SK-N-SH (cell line): ENCODE measurements around the gene NRG3. TPM values are rescaled to one million over a fixed set of nuclear protein-coding genes. Genes with fewer than 3 reads are reported as not detected.

ENCODE experiments used
- CTCF ChIA-PET: fragments of 300-600, 350-600 bp; formaldehyde crosslinking; extraction: SDS; loops from one replicate; lab custom pipeline; 2021; lab: Yijun Ruan, JAX
- POLR2A ChIA-PET: fragments of 350-600 bp; sonication (Branson Sonifier 250); formaldehyde crosslinking; extraction: SDS; loops from one replicate; lab custom pipeline; 2020; ENCODE audit warnings: antibody characterized with exemption, inconsistent platforms; lab: Yijun Ruan, JAX
- DNase-seq: peaks from one replicate; pipeline ENCODE4 v3.0.0; 2012
- H2AFZ ChIP-seq: fragments of 200-600 bp; sonication (generic); 2 replicates; pipeline ENCODE4 v1.8.1; 2016; ENCODE audit warnings: antibody characterized with exemption, mild to moderate bottlenecking, low read depth
- H3F3A ChIP-seq: fragments of 200-600 bp; sonication (generic); replicated peaks from 2 replicates; pipeline ENCODE3; 2016; ENCODE audit warnings: antibody characterized with exemption, mild to moderate bottlenecking; ENCODE audit not compliant: insufficient read depth
- H3K27ac ChIP-seq, 2 experiments: fragments of 200-500 bp in 1 of 2; fragments of 200-600 bp in 1 of 2; sonication (Bioruptor generic) in 1 of 2; sonication (generic), shearing (Covaris generic) in 1 of 2; 2 replicates each; pipeline versions ENCODE4 v1.5.1 to v1.6.1; 2014 to 2016; ENCODE audit warnings: low read depth in 2 of 2, inconsistent platforms in 1 of 2, low read length in 1 of 2, mild to moderate bottlenecking in 1 of 2, mixed read lengths in 1 of 2
- H3K27me3 ChIP-seq: fragments of 200-600 bp; sonication (generic), shearing (Covaris generic); 2 replicates; pipeline ENCODE4 v1.6.1; 2016; ENCODE audit warnings: mixed run types; ENCODE audit not compliant: insufficient read depth
- H3K36me3 ChIP-seq, 2 experiments: fragments of 200-500 bp in 1 of 2; fragments of 200-600 bp in 1 of 2; sonication (Bioruptor generic) in 1 of 2; sonication (generic) in 1 of 2; replicated peaks in 1 of 2; 2 replicates each; pipeline versions ENCODE3 to v1.5.1; 2014 to 2016; ENCODE audit warnings: low read length in 1 of 2, mild to moderate bottlenecking in 1 of 2; ENCODE audit not compliant: insufficient read depth in 2 of 2, control insufficient read depth in 1 of 2
- H3K4me1 ChIP-seq, 2 experiments: fragments of 200-500 bp in 1 of 2; fragments of 200-600 bp in 1 of 2; sonication (Bioruptor generic) in 1 of 2; sonication (generic), shearing (Covaris generic) in 1 of 2; 2 replicates each; pipeline versions ENCODE4 v1.5.1 to v1.6.1; 2014 to 2016; ENCODE audit warnings: low read depth in 1 of 2, low read length in 1 of 2, mixed run types in 1 of 2; ENCODE audit not compliant: insufficient read depth in 2 of 2, control insufficient read depth in 1 of 2
- H3K4me2 ChIP-seq: fragments of 200-600 bp; sonication (generic), shearing (Covaris generic); 2 replicates; pipeline ENCODE4 v1.6.1; 2017; ENCODE audit warnings: mixed run types
- H3K4me3 ChIP-seq, 2 experiments: fragments of 200-500 bp in 1 of 2; fragments of 200-600 bp in 1 of 2; sonication (Bioruptor generic) in 1 of 2; sonication (generic), shearing (Covaris generic) in 1 of 2; 2 replicates each; pipeline versions ENCODE4 v1.5.1 to v1.8.1; 2014 to 2016; ENCODE audit warnings: low read depth in 2 of 2, inconsistent platforms in 1 of 2, low read length in 1 of 2, mild to moderate bottlenecking in 1 of 2, mixed read lengths in 1 of 2, moderate library complexity in 1 of 2
- H3K79me2 ChIP-seq: fragments of 200-600 bp; sonication (generic); 2 replicates; pipeline ENCODE4 v1.8.1; 2017; ENCODE audit warnings: mild to moderate bottlenecking; ENCODE audit not compliant: insufficient read depth
- H3K9ac ChIP-seq: fragments of 200-600 bp; sonication (generic); 2 replicates; pipeline ENCODE4 v1.6.1; 2017; ENCODE audit warnings: mixed run types
- H3K9me2 ChIP-seq: fragments of 200-600 bp; sonication (generic); 2 replicates; pipeline ENCODE4 v1.6.1; 2017; ENCODE audit warnings: mixed run types
- H3K9me3 ChIP-seq: fragments of 200-600 bp; sonication (generic); 2 replicates; pipeline ENCODE4 v1.6.1; 2017; ENCODE audit warnings: mixed run types, mild to moderate bottlenecking, moderate library complexity
- H4K20me1 ChIP-seq: fragments of 200-600 bp; sonication (generic); 2 replicates; pipeline ENCODE4 v1.6.1; 2017; ENCODE audit warnings: mild to moderate bottlenecking, mixed run types; ENCODE audit not compliant: insufficient read depth
- EZH2phosphoT487 ChIP-seq: fragments of 200-600 bp; sonication (generic); IDR thresholded peaks from 2 replicates; pipeline ENCODE4 v1.6.1; 2017; ENCODE audit warnings: low read depth, mixed run types, mild to moderate bottlenecking, antibody characterized with exemption, moderate library complexity, borderline replicate concordance
- FOXJ3 ChIP-seq: sonication (generic); formaldehyde crosslinking; IDR thresholded peaks from 2 replicates; pipeline ENCODE4 v1.5.1; 2020; ENCODE audit warnings: mild to moderate bottlenecking, missing genetic modification reagents
- GABPA ChIP-seq: IDR thresholded peaks from 2 replicates; pipeline ENCODE4 v1.4.0; 2012; ENCODE audit warnings: low read depth, mild to moderate bottlenecking
- MEF2A ChIP-seq: IDR thresholded peaks from 2 replicates; pipeline ENCODE4 v1.4.0; 2012; ENCODE audit warnings: low read depth, borderline replicate concordance
- NFIC ChIP-seq: IDR thresholded peaks from 2 replicates; pipeline ENCODE4 v1.4.0; 2012; ENCODE audit warnings: borderline replicate concordance
- POLR2AphosphoS5 ChIP-seq: IDR thresholded peaks from 2 replicates; pipeline ENCODE4 v1.6.1; 2012; ENCODE audit warnings: low read depth, low read length
- RFX5 ChIP-seq: IDR thresholded peaks from 2 replicates; pipeline ENCODE4 v1.6.1; 2012; ENCODE audit warnings: mild to moderate bottlenecking, improper control_type of control experiment, low read length
- YY1 ChIP-seq: IDR thresholded peaks from 2 replicates; pipeline ENCODE4 v1.4.0; 2012; ENCODE audit warnings: low read depth, mild to moderate bottlenecking
- WGBS: methylation state at CpG from one replicate; pipeline ENCODE4 v1.1.6; 2017; ENCODE audit warnings: low lambda C conversion rate; 5-methylcytosine and 5-hydroxymethylcytosine counted together
- polyA plus RNA-seq, 3 experiments: library from polyadenylated mRNA; depleted of rRNA; stranded (reverse); fragments of >200 nt; gene quantifications; 2 replicates each; pipeline ENCODE4 v1.2.3, GENCODE V29; 2012
- TF ChIP-seq, protein P1 (sequence below): IDR thresholded peaks from 2 replicates; pipeline ENCODE4 v1.4.0; 2012; ENCODE audit warnings: low read depth, borderline replicate concordance

NRG3 gene
- polyA plus RNA-seq, 1 of the 3 experiments (the other 2 are of a cell fraction) = 0.03 TPM

DNA sequence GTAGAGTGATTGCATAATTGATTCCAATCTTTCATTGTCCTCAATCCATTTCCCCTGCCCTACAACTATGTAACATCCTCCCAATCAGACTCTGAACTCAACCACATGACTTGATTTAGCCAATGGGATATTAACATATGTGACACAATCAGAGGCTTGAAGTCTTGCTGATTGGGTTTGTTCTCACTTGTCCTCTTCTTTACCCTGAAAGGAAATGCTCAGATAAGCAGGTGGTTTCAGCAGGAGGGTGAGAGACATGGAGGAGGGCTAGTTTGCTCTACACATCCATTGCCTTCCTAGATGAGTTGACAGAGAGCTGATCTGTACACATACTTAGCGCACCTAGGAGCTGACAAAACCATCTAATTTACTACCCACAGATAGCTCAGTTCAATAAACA, 669.4 kb downstream of the NRG3 start:
- Histone ChIP-seq H3K27me3 (no peaks in the 10 kb centered on the region), H3K4me3 (no peak overlapping the region), H3K36me3 (no peaks in the 10 kb centered on the region), H4K20me1 (no peaks in the 10 kb centered on the region), H3K27ac (no peak overlapping the region), H3F3A (peaks cover 2% of the 10 kb centered on the region), H3K4me1 (no peaks in the 10 kb centered on the region; a peak in 1 of 4 replicates), H3K4me2 (no peak overlapping the region), H3K9me2 (no peaks in the 10 kb centered on the region), H3K79me2 (no peaks in the 10 kb centered on the region), H3K9ac (no peak overlapping the region), H3K9me3 (no peaks in the 10 kb centered on the region), H2AFZ (no peak overlapping the region)
- DNase-seq = no peak
- CTCF ChIA-PET = no interaction called here
- POLR2A ChIA-PET = no interaction called here
- no peak for TF ChIP-seq YY1
- no peak for TF ChIP-seq NFIC
- TF ChIP-seq, protein P1, sequence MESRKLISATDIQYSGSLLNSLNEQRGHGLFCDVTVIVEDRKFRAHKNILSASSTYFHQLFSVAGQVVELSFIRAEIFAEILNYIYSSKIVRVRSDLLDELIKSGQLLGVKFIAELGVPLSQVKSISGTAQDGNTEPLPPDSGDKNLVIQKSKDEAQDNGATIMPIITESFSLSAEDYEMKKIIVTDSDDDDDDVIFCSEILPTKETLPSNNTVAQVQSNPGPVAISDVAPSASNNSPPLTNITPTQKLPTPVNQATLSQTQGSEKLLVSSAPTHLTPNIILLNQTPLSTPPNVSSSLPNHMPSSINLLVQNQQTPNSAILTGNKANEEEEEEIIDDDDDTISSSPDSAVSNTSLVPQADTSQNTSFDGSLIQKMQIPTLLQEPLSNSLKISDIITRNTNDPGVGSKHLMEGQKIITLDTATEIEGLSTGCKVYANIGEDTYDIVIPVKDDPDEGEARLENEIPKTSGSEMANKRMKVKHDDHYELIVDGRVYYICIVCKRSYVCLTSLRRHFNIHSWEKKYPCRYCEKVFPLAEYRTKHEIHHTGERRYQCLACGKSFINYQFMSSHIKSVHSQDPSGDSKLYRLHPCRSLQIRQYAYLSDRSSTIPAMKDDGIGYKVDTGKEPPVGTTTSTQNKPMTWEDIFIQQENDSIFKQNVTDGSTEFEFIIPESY = no peak
- TF ChIP-seq POLR2AphosphoS5 = no peak
- TF ChIP-seq MEF2A = no peak
- TF ChIP-seq RFX5 = no peak
- TF ChIP-seq FOXJ3 = no peak
- 75% methylated on average over 1 of the region's 1 CpG for WGBS

DNA sequence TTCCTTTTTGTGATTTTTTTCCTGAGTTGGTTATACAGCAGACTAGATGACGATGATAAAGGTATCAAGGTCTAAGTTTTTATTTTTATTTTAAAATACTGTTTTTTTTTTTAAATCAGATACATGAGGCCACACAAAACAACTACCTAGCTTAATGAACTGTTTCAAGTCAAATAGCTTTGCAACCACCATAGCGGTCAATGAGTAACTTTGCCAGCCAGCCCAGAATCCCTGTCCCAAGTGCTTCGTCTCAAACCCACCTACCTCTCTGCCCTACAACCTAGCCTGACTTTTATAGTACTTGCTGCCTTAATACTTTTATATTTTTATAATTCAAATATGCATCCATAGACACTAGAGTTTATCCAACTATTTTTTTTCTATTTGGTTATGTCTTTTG, 676.5 kb downstream of the NRG3 start:
- H3K36me3 ChIP-seq = no peaks in the 10 kb centered on the region
- no peaks in the 10 kb centered on the region for H3K9me3 ChIP-seq
- no peak overlapping the region for H3K9ac ChIP-seq
- ChIA-PET POLR2A (no interaction called here), CTCF (no interaction called here)
- H3K4me3 ChIP-seq = no peak overlapping the region
- no peaks in the 10 kb centered on the region; a peak in 1 of 4 replicates for H3K4me1 ChIP-seq
- no peaks in the 10 kb centered on the region for H4K20me1 ChIP-seq
- H2AFZ ChIP-seq = no peak overlapping the region
- no peaks in the 10 kb centered on the region for H3K27me3 ChIP-seq
- H3F3A ChIP-seq = peaks cover 2% of the 10 kb centered on the region
- H3K27ac ChIP-seq = no peak overlapping the region
- TF ChIP-seq, protein P1 = no peak
- TF ChIP-seq YY1 (no peak), EZH2phosphoT487 (no peak), NFIC (no peak), GABPA (no peak)
- no peak overlapping the region for H3K4me2 ChIP-seq
- no peak for DNase-seq
- no peaks in the 10 kb centered on the region for H3K9me2 ChIP-seq
- H3K79me2 ChIP-seq = no peaks in the 10 kb centered on the region
- WGBS = 71% methylated on average over 3 of the region's 3 CpGs
